ENCODE measurements around the gene BOD1L1.
A peak's percentile ranks its signal among the peaks of the same experiment; 100 is the strongest.

BOD1L1 gene

GRCh38 chr4:13645075-13645474 is 17.6 kb upstream of the BOD1L1 start:
- no peaks in the 10 kb centered on the region for H3K27me3 ChIP-seq (ENCODE audit: insufficient read depth, low read depth, severe bottlenecking)
- H3K9me3 ChIP-seq (ENCODE audit: severe bottlenecking), result no peaks in the 10 kb centered on the region
- H3K4me3 ChIP-seq (ENCODE audit: low read depth, low read length), result no peak overlapping the region
- H3K27ac ChIP-seq, result no peak overlapping the region
- peak; percentile 24; the same call in 1 of the 2 replicates for TF ChIP-seq CTCF (IDR thresholded peaks at IDR 0.05; ENCODE audit: low read depth, low read length)
- DNase-seq, result no peak
- no peaks in the 10 kb centered on the region for H3K36me3 ChIP-seq

- no peak for TF ChIP-seq CTCF (IDR thresholded peaks at IDR 0.05; ENCODE audit: low read depth, low read length)
- no peak for DNase-seq
- Histone ChIP-seq H3K4me3 (ENCODE audit: low read depth, low read length) (no peak overlapping the region), H3K9me3 (ENCODE audit: severe bottlenecking) (no peaks in the 10 kb centered on the region), H3K27me3 (ENCODE audit: insufficient read depth, low read depth, severe bottlenecking) (peaks cover under 1% of the 10 kb centered on the region), H3K27ac (no peak overlapping the region), H3K36me3 (no peaks in the 10 kb centered on the region)
Observed at GRCh38 chr4:13642170-13642950, 14.8 kb upstream of the BOD1L1 start.

- Histone ChIP-seq H3K27me3 (ENCODE audit: insufficient read depth, low read depth, severe bottlenecking) (peaks cover 2% of the 10 kb centered on the region), H3K27ac (no peak overlapping the region), H3K36me3 (no peaks in the 10 kb centered on the region), H3K9me3 (ENCODE audit: severe bottlenecking) (no peaks in the 10 kb centered on the region), H3K4me3 (ENCODE audit: low read depth, low read length) (no peak overlapping the region)
- TF ChIP-seq CTCF (IDR thresholded peaks at IDR 0.05; ENCODE audit: low read depth, low read length), result no peak
- DNase-seq, result no peak
Observed at GRCh38 chr4:13641084-13641483, 13.6 kb upstream of the BOD1L1 start.

- Histone ChIP-seq H3K27me3 (ENCODE audit: insufficient read depth, low read depth, severe bottlenecking) (peaks cover 2% of the 10 kb centered on the region), H3K4me3 (ENCODE audit: low read depth, low read length) (no peak overlapping the region), H3K9me3 (ENCODE audit: severe bottlenecking) (no peaks in the 10 kb centered on the region), H3K36me3 (no peaks in the 10 kb centered on the region), H3K27ac (no peak overlapping the region)
- TF ChIP-seq CTCF (IDR thresholded peaks at IDR 0.05; ENCODE audit: low read depth, low read length), result no peak
- no peak for DNase-seq
Observed at GRCh38 chr4:13640149-13640940, 12.8 kb upstream of the BOD1L1 start.

- no peak for TF ChIP-seq CTCF (IDR thresholded peaks at IDR 0.05; ENCODE audit: low read depth, low read length)
- H3K4me3 ChIP-seq (ENCODE audit: low read depth, low read length), result no peak overlapping the region
- peaks cover 4% of the 10 kb centered on the region for H3K27me3 ChIP-seq (ENCODE audit: insufficient read depth, low read depth, severe bottlenecking)
- H3K36me3 ChIP-seq, result no peaks in the 10 kb centered on the region
- no peak overlapping the region for H3K27ac ChIP-seq
- DNase-seq, result no peak
- no peaks in the 10 kb centered on the region for H3K9me3 ChIP-seq (ENCODE audit: severe bottlenecking)
Observed at GRCh38 chr4:13635286-13635799, 7.8 kb upstream of the BOD1L1 start.

All from WERI-Rb-1 (cell line).